HFFc6 (cell line): ENCODE measurements around the gene MAP2K5. TPM values are rescaled to one million over a fixed set of nuclear protein-coding genes. Genes with fewer than 3 reads are reported as not detected.
"Not testable (repeated sequence)": the region's sequence is repeated elsewhere in the genome, so short reads cannot be mapped to it uniquely, and the experiment has no call there.

Experiments used
- DNase-seq: peaks from one replicate; pipeline ENCODE4 v3.0.0-alpha.2; 2018
- H3K27ac Mint-ChIP-seq: 2 replicates; pipeline ENCODE4 v1.8.0; 2020; ENCODE audit warnings: mild to moderate bottlenecking, mixed read lengths
- H3K27me3 Mint-ChIP-seq: 2 replicates; pipeline ENCODE4 v1.8.0; 2021; ENCODE audit warnings: mild to moderate bottlenecking, moderate library complexity, mixed read lengths; ENCODE audit not compliant: insufficient read depth
- H3K36me3 Mint-ChIP-seq: 2 replicates; pipeline ENCODE4 v1.8.0; 2021; ENCODE audit warnings: low read depth, mixed read lengths
- H3K4me1 Mint-ChIP-seq: 2 replicates; pipeline ENCODE4 v1.8.0; 2020; ENCODE audit warnings: low read depth, mixed read lengths
- H3K4me3 Mint-ChIP-seq: 2 replicates; pipeline ENCODE4 v1.8.0; 2020; ENCODE audit warnings: mild to moderate bottlenecking, moderate library complexity, mixed read lengths
- H3K9me3 Mint-ChIP-seq: 2 replicates; pipeline ENCODE4 v1.8.0; 2020; ENCODE audit warnings: mild to moderate bottlenecking, mixed read lengths
- CTCF ChIP-seq: fragments of 200-600 bp; sonication (generic); IDR thresholded peaks from 2 replicates; pipeline ENCODE4 v1.5.0; 2021; ENCODE audit warnings: antibody characterized with exemption, mild to moderate bottlenecking
- total RNA-seq, 6 experiments: library from RNA; stranded (reverse); fragmentation: NEBNext Ultra II Directional; extraction: Animal tissue kit (Norgen Biotek cat#: 25700); gene quantifications; 2 replicates in 1 of 6; 3 replicates in 5 of 6; pipeline ENCODE4 v1.2.3, GENCODE V29; 2021

The MAP2K5 gene
- total RNA-seq, 6 experiments from 2014 or later, result 10.2 to 14.3 (median 13.3) TPM

GRCh38 chr15:67652586-67652985 is 110.1 kb downstream of the MAP2K5 start:
- H3K36me3 Mint-ChIP-seq, result peaks cover 47% of the 10 kb centered on the region
- H3K4me1 Mint-ChIP-seq, result no peaks in the 10 kb centered on the region
- no peak for DNase-seq
- no peak for TF ChIP-seq CTCF
- no peaks in the 10 kb centered on the region for H3K27me3 Mint-ChIP-seq
- peaks cover 25% of the 10 kb centered on the region for H3K9me3 Mint-ChIP-seq
- no peak overlapping the region for H3K4me3 Mint-ChIP-seq
- H3K27ac Mint-ChIP-seq, result no peak overlapping the region

GRCh38 chr15:67660446-67660845 is 117.9 kb downstream of the MAP2K5 start:
- no peak for DNase-seq
- Mint-ChIP-seq H3K4me3 (no peak overlapping the region), H3K36me3 (peaks cover 15% of the 10 kb centered on the region), H3K4me1 (no peaks in the 10 kb centered on the region), H3K27me3 (no peaks in the 10 kb centered on the region), H3K9me3 (peaks cover 5% of the 10 kb centered on the region), H3K27ac (no peak overlapping the region)
- TF ChIP-seq CTCF, result no peak

GRCh38 chr15:67660874-67661606 is 118.5 kb downstream of the MAP2K5 start:
- H3K9me3 Mint-ChIP-seq, result no peaks in the 10 kb centered on the region
- H3K27me3 Mint-ChIP-seq, result no peaks in the 10 kb centered on the region
- no peak for TF ChIP-seq CTCF
- no peaks in the 10 kb centered on the region for H3K4me1 Mint-ChIP-seq
- peaks cover 10% of the 10 kb centered on the region for H3K36me3 Mint-ChIP-seq
- no peak overlapping the region for H3K4me3 Mint-ChIP-seq
- no peak for DNase-seq
- no peak overlapping the region for H3K27ac Mint-ChIP-seq

GRCh38 chr15:67670647-67671305 is 128.3 kb downstream of the MAP2K5 start:
- no peak for DNase-seq
- H3K27me3 Mint-ChIP-seq, result no peaks in the 10 kb centered on the region; the same call in 1 of the 2 replicates
- H3K36me3 Mint-ChIP-seq, result no peaks in the 10 kb centered on the region
- H3K9me3 Mint-ChIP-seq, result peaks cover 4% of the 10 kb centered on the region; the same call in 1 of the 2 replicates
- no peaks in the 10 kb centered on the region for H3K4me1 Mint-ChIP-seq
- no peak for TF ChIP-seq CTCF
- H3K4me3 Mint-ChIP-seq, result no peak overlapping the region
- H3K27ac Mint-ChIP-seq, result no peak overlapping the region

GRCh38 chr15:67672834-67673233 is 130.3 kb downstream of the MAP2K5 start:
- H3K27me3 Mint-ChIP-seq, H3K27ac Mint-ChIP-seq, H3K4me3 Mint-ChIP-seq: not testable (repeated sequence)

GRCh38 chr15:67674983-67675382 is 132.5 kb downstream of the MAP2K5 start:
- Mint-ChIP-seq H3K4me1 (no peaks in the 10 kb centered on the region), H3K4me3 (no peak overlapping the region), H3K9me3 (peaks cover 4% of the 10 kb centered on the region; the same call in 1 of the 2 replicates), H3K36me3 (no peaks in the 10 kb centered on the region), H3K27me3 (no peaks in the 10 kb centered on the region; the same call in 1 of the 2 replicates), H3K27ac (no peak overlapping the region)
- no peak for DNase-seq
- no peak for TF ChIP-seq CTCF

More at GRCh38 chr15:67672834-67673233, 130.3 kb downstream of the MAP2K5 start:
- not testable (repeated sequence) for H3K4me1 Mint-ChIP-seq, DNase-seq, H3K36me3 Mint-ChIP-seq, H3K9me3 Mint-ChIP-seq
